Fibroblast of the conjunctiva (primary cell): ENCODE results near the gene ALPI.
"Not testable (repeated sequence)": the region's sequence is repeated elsewhere in the genome, so short reads cannot be mapped to it uniquely, and the experiment has no call there.

Source experiments
- DNase-seq: peaks from one replicate; pipeline ENCODE4 v3.0.0-alpha.2; 2010; ENCODE audit warnings: low read depth

The ALPI gene

GRCh38 chr2:232420463-232421188 lies 35.3 kb upstream of the ALPI start:
- DNase-seq: no peak

- DNase-seq: no peak
These were observed 34.7 kb upstream of the ALPI start for GRCh38 chr2:232421189-232421785.

- DNase-seq: no peak
These were observed 33.9 kb upstream of the ALPI start for GRCh38 chr2:232422051-232422450.

- not testable (repeated sequence) for DNase-seq
These were observed 33.0 kb upstream of the ALPI start for GRCh38 chr2:232422996-232423395.

- not testable (repeated sequence) for DNase-seq
These were observed 32.5 kb upstream of the ALPI start for GRCh38 chr2:232423407-232423806.

- DNase-seq: no peak
These were observed 24.0 kb upstream of the ALPI start for GRCh38 chr2:232431705-232432590.

- DNase-seq: no peak
These were observed 23.3 kb upstream of the ALPI start for GRCh38 chr2:232432598-232433184.

GRCh38 chr2:232433622-232434021 lies 22.3 kb upstream of the ALPI start:
- DNase-seq: not testable (repeated sequence)

- DNase-seq: no peak
These were observed 21.9 kb upstream of the ALPI start for GRCh38 chr2:232434091-232434490.

GRCh38 chr2:232434563-232435374 lies 21.2 kb upstream of the ALPI start:
- DNase-seq: no peak

GRCh38 chr2:232435375-232435648 lies 20.6 kb upstream of the ALPI start:
- no peak for DNase-seq

- no peak for DNase-seq
These were observed 20.1 kb upstream of the ALPI start for GRCh38 chr2:232435805-232436204.

- DNase-seq: no peak
These were observed 19.4 kb upstream of the ALPI start for GRCh38 chr2:232436381-232437194.

- DNase-seq: no peak
These were observed 18.8 kb upstream of the ALPI start for GRCh38 chr2:232437195-232437571.

GRCh38 chr2:232438091-232438490 lies 17.9 kb upstream of the ALPI start:
- DNase-seq: no peak

GRCh38 chr2:232438951-232439757 lies 16.8 kb upstream of the ALPI start:
- DNase-seq: no peak

- DNase-seq: no peak
These were observed 16.2 kb upstream of the ALPI start for GRCh38 chr2:232439758-232440135.

GRCh38 chr2:232440220-232441018 lies 15.5 kb upstream of the ALPI start:
- peak; percentile 39 for DNase-seq

GRCh38 chr2:232441147-232441651 lies 14.8 kb upstream of the ALPI start:
- no peak for DNase-seq
